ENCODE measurements around the gene POR.

The POR gene

DNA sequence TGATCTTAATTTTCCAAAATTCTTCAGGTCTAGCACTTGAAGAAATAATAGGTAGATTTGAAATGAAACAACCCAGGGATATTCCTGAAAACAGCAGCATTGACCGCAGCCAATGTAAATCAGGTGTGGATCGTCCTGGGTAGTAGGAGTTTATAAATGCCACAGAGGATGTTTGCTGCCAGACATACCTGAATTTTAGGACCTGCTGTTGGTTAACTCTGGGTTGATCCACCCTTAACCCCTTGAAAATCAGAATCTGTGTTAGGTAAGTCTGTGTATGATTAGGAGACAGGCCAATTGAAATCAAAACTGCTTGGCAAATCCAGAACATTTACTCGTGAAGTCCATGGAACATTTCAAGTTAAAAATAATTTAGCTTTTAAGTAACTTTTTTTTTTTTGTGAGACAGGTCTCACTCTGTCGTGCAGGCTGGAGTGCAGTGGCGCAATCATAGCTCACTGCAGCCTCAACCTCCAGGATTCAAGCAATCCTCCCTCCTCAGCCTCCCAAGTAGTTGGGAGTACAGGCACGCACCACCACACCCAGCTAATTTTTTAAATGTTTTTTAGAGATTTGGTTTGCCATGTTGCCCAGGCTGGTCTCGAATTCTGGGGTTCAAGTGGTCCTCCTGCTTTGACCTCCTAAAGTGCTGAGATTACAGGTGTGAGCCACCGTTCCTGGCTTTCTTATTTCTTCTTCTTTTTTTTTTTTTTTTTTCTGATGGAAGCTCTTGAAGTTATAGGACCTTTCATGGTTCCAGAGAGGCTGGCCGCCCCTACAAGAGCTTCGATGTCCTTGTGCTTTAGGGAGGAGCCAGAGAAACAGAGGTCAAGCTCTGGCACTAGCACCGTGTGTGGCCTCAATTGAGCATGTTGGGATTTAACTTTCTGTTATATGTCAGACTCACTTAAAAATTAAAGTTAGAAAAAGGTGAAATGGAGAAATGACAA is 2.0 kb downstream of the POR start:
- DNase-seq, result no peak

DNA sequence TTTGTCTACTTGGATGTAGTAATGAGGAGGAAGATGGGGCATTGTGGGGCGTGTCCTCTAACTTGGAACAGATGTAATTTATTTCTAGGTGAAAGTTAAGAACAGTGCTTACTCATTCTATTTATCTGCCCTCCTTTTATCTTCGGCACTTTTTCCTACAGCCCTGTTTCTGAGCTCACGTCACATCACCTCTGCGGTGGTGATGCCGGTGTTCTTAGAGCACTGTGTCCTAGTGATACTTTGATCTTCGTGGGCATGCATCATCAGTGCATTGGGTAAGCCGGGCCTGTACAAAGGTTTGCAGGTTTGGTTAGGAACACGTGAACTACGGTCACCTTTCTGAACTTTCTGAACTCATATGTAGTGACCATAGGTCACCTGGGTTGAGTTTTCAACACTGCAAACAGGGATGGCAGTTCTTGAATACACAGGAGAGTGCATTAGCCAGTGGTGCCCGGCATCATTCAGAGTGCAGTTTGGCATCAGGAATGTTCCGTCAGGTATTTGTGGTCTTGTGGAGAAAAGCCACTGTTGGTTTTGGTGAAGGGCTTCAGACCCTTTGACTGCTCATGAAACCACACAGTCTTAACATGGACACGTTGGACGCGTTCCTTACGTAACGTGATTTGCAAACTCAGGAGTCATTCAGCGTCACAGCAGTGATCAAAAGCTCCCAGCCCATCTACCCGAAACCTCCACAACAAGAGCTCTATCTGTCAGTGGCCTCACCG is 5.6 kb downstream of the POR start:
- no peak for DNase-seq

DNA sequence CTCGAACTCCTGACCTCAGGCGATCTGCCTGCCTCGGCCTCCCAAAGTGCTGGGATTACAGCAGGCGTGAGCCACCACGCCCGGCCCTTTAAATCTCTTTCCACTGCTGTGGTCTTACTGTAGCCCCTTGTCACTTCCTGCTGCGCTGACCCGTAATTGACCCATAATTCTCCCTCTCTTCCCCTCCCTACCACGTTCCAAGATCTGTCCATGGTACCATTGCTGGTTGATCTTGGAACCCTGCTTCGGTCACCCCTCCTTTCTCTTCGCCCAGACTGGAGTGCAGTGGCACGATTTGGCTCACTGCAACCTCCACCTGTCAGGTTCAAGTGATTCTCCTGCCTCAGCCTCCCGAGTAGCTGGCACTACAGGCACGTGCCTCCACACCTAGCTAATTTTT is 6.5 kb downstream of the POR start:
- no peak for DNase-seq

DNA sequence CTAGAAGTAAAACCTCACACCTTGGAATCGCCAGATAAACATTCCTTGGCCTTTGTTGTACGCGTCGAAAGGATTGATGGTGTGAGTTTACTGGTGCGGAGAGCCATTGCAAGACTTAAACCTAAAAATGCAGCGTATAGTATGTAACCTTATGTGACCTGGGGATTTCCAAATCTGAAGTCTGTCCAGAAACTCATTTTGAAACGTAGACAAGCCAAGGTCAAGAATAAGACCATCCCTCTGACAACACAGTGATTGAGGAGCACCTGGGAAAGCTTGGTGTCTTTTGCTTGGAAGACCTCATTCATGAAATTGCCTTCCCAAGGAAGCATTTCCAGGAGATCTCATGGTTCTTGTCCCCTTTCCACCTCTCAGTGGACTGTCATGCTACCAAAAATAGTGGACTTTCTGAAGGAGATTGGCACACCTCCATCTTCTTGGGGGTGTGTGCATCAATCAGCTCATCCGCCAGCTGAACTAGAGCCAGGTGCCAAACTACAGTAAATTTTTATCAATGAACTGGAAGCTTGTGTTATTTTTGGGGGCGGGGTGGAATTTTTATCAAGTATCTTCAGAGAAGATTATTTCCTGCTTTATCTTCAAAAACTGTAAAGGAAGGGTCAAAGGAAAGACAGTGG is 8.1 kb downstream of the POR start:
- DNase-seq, result no peak

DNA sequence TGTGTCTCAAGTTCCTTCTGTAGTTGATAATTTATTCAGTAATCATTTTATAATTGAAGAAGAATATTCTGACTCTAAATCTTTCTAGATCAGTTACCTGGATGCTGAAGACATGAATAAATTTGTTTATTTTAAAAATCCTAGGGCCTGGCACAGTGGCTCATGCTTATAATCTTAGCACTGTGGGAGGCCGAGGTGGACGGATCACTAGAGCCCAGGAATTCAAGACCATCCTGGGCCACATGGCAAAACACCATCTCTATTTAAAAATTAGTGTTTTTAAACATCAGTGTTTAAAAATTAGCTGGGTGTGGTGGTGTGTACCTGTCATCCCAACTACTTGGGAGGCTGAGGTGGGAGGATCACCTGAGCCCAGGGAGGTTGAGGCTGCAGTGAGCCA is 9.3 kb downstream of the POR start:
- DNase-seq, result no peak

DNA sequence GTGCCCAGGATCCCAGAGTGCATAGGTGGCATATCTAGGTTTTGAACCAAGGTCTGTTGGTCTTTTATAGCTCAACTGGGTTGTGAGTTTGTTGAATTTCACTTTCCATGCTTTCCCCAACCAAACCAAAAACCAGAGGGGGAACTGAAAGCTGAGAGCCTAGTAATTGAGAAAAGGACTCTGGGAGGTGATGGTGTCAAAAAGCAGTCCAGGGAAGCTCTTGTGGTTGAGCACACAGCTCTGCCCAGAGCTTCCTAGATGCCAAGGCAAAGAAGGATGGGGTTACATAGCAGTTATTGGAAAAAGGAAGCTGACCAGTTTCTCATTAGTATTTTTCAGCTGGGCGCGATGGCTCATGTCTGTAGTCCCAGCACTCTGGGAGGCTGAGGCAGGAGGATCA is 9.9 kb downstream of the POR start:
- DNase-seq, result no peak

DNA sequence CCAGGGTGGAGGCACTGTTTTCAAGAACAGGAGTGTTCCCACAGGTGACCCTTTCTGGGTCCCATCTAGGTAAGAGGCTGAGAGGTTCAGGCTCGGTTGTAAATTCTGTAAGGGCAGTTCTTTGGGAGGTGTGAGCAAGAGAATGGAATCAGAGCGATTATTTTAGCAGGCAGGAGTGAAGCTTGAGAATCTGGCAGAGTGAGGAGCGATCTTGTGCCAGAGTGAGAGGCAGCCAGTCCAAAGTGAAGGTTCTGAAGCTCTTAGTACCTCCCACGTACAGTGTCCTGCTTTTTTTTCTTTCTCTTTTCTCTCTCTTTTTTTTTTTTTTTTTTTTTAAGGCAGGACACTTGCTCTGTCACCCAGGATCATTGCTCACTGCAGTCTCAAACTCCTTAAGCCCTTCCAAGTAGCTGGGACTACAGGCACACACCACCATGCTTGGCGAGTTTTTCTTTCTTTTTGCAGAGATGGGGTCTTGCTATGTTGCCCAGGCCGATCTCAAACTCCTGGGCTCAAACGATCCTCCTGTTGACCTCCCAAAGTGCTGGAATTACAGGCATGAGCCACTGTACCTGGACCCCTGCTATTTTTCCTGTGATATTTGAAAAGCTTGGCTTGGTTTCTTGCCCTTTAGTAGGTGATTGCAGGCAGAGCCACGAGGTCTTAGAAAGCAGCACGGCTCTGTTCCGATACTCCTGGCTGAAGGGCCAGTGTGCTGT is 10.9 kb downstream of the POR start:
- no peak for DNase-seq

DNA sequence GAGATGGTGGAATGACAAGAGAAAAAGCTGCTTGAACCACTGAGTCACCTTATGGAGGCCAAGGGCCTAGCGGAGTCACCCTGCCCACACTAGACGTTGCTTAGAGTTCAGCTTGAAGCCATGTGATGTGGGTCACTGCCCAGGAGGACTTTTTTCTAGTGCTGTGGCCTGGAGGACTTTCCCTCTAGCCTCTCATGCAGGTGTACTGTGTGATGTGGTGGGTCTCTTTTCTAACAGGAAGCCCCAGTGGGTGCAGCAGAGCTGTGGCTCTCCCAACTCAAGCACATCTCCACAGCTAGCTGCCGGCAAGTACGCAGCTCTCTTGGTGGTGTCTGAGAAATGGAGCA is 13.6 kb downstream of the POR start:
- no peak for DNase-seq

DNA sequence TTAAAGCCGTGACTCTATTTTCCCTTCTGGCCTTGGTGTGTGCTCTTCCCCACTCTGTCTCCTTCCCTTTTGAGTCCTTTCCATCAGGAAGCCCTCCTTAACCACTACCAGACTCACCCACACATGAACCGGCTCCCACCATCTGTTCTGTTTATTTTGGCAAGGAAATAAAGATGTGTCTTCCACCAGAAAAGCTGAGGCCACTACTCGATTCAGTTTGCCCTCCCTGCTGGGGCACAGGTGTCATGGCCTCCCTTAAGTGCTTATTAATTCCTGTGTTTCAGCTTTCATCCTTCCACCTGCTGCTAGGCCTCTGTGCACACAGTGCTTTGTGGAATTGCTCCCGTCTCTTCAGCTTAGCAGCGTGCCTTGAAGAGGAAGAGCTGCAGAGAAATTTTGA is 16.7 kb downstream of the POR start:
- peak; percentile 82 for DNase-seq

DNA sequence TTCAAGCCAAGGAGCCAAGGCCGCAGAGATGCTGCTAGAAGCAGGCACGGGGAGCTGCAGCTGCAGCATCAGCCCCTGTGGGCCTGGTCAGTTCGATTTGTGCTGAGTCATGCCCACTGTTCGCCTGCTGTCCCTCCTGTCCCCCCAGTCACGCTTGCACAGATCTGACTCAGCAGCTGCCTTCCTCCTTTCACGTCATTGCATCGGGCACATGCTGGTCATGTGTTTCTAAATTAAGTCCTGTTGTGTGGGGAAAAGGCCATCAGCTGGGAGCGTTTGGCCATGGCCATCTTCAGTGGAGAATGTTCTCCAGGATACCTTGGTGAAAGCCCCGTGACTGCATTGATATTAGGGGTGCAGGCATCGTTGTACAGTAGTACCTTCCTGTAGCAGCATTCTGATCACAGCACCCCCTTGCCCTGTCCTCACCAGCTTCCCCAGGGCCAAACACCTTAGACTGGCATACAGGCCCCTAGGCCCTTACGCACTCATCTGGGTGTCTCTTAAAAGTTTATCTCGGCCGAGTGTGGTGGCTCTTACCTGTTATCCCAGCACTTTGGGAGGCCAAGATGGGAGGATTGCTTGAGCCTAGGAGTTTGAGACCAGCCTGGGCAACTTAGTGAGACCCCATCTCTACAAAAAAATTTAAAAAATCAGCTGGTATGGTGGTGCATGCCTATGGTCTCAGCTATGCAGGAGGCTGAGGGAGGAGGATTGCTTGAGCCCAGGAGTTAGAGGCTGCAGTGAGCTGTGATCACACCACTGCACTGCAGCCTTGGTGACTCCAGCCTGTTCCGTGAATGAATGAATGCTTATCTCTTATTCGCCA is 23.2 kb downstream of the POR start:
- DNase-seq, result no peak

DNA sequence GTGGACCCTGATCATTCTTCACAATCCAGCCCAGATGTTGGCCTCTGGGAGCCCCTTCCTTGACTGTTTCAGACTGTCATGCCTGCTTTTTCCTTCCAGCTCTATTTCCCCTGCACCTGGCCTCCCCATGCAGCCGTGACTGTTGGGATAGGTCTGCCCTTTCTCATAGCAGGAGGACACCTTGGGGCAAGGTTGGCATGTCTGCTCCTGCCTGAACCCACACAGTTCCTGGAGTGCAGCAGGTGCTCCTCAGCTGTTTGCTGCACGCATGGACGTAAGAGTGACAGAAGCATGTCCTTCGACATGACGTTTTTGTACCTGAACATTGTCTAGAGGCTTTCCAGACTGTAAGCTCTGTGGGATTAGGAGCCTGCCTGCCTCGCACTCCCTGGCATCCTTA is 24.0 kb downstream of the POR start:
- no peak for DNase-seq

DNA sequence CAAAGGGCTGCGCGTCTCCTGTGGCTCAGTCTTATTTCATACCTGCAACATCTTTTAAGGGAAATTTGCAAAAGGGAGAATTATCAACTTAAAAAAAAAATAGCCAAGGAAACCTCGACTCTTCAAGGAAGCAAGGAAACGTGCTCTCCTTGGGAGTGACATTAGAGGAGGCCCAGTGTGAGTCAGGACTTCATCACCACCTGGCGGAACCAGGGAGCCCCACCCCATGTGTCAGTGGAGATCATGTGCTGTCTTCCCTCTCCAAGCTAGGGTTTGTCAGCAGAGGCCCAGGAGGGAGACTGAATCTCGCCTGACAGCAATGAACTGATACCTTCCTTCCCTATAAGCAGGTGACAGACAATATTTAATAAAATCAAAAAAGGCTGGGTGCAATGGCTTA is 28.9 kb downstream of the POR start:
- no peak for DNase-seq

DNA sequence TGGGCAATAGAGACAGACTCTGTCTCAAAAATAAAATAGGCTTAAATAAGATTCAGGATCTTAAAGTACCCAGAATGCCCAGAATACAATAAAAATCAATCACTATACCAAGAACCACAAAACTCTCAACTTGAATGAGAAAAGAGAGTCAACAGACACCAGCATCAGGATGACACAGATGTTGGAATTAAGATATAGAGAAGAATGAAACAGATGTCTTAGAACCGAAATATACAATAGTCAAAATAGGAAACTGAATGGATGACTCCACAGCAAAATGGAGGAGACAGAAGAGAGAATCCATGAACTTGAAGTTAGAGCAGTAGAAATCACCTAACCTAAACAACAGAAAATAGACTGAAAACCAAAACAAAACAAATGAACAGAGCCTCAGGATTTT is 29.6 kb downstream of the POR start:
- no peak for DNase-seq

DNA sequence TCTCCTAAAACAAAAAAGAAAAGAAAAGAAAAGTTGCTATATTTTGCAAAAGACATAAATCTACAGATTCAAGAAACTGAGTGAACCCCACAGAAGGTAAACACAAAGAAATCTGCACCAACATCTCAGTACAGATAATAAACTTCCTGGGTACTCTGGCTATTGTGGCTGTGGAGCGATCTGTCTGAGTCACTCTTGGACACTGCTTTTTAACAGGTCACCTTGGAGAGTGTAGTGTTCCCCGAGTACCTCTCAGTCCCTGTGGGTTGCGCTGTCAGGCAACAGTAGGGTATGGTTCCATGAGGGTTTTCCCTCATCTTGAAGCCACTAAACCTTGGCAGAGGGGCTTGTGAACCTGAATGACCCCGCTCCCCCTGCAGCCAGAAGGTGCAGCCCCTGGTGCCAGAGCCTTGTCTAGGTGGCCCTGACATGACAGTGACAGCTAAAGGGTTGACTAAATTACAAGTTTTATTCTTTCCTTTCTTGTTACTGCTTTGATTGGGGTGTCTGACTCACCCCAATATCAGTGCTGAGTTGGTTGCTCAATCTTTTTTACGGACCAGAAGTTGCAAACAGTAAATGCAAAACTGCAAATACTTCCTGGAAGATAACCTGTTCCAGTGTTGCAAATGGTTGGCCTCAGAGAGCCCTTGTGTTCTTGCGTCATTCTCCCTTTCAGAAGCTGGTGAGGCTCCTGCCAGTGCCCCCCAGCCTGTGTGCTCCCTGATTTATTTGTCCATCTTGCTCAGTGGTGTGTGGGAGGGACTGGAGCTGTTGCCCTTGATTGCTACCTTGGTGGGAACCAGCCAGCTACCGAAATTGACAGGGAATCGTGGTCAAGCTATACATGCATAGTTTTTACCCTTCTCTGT is 30.6 kb downstream of the POR start:
- DNase-seq, result no peak

DNA sequence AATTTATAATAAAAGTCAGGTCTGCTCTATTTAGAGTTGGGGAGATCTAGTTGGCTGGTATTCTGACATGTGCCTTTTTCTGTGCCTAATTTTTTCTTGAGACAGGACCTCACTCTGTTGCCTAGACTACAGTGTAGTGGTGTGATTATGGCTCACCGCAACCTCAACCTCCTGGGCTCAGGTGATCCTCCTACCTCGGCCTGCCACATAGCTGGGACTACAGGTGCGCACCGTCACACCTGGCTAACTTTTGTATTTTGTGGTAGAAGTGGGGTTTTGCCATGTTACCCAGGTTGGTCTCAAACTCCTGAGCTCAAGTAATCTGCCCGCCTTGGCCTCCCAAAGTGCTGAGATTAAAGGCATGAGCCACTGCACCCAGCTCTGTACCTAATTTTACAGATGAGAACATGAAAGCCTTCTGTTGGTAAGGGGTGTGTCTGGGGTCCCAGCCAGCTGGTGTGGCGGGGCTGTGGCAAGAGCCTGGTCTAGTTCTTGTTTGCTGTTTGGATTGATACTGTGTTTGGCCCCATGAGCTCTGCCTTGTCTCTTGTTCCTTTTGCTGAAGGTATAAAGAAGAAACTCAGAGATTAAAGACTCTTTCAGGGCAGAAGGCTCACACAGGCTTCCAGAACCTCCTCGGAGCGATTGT is 31.4 kb downstream of the POR start:
- DNase-seq, result no peak

DNA sequence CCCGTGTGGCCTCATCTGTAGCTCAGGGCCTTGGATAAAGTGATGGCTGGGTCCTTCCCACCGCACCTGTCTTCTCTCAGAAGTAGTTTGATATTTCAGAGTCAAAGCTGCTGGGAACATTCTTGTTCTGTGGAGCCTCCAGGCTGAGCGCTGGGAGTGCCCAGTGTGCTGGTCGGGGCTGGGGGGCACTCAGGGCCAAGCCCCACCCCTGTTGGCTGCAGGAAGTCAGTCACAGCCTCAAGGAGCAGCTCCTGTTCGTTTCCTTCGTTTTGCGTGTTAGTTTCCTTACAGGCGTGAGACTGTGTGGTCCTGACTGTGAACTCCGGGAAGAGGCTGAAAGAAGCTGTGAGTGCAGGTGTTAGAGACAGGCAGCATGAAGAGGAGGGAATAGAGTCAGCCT is 33.2 kb downstream of the POR start:
- DNase-seq, result no peak

DNA sequence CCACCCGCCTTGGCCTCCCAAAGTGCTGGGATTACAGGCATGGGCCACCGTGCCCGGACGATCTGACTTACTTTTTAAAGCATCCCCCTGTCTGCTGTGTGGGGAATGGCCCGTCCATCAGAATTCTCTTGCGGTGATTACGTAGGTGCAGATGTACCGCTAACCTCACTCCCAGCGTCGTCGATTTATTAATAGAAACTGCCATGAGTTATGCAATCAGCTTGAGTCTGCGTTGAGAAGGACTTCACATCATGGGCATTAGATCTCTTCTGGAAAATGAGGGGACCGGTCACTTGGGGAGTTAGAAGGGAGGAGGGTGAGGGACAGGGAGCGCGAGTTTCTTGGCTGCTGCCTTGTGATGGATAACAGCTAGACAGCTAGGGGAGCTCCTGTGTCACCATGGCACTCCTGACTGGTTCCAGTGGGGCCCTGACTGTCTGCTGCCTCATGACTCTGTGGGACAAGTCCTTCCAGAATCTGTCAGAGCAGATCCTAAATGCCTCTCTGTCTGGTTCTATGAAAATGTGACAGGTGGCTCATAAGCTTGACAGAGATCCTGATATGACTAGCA is 35.2 kb downstream of the POR start:
- DNase-seq, result no peak

DNA sequence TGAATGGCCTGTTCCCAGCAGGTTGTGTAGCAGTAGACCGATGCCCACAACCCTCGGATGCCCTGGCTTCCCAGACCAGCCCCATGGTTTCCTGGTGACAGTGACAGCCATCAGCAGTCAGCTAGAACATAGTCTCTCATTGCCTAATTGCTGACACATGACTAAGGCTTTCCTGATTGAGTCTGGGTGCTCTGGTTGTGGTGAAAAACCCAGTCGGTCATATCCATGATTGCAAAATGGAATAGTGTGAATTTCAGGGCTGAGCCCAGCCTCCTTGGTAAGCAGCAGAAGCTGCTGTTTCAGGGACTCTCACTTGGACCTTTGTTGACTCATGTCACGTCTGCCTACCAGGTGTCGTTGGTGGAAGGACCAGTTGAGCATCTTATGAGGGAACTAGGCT is 36.6 kb downstream of the POR start:
- no peak for DNase-seq

DNA sequence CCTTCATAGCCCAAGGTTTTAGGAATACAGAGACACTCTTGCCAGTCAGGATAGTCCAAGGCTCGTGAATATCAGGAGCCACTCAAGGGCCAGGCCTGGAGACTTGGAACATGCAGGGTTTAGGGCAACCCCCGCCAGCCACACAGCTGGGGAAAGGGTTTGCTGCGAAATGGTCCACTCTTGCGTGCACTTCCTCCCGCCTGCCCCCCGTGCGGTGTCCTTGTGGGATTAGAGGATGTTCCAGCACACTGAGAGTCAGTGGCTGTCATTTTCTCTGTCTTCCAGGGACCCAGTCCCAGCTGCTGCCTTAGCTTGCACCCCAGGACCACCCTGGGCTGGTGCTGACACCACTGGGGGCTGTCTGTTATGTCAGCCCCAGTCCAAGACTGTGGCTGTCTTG is 38.5 kb downstream of the POR start:
- DNase-seq, result no peak

DNA sequence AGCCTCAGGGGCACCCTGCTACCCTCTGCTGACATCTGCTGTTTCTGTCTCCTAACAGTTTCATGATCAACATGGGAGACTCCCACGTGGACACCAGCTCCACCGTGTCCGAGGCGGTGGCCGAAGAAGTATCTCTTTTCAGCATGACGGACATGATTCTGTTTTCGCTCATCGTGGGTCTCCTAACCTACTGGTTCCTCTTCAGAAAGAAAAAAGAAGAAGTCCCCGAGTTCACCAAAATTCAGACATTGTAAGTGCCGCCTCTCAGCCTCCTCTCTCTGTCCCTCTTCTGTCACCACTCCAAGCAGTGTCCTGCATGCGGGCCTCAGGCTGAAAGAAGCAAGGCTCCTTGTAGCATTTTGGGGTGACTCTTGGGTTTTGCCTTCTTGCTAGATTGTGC is 39.0 kb downstream of the POR start:
- no peak for DNase-seq
